Measurements from ENCODE around the gene SYTL3. TPM values are rescaled to one million over a fixed set of nuclear protein-coding genes. Genes with fewer than 3 reads are reported as not detected.

The SYTL3 gene
- total RNA-seq, 1 donor from 2014 or later: 0.48 TPM

DNA sequence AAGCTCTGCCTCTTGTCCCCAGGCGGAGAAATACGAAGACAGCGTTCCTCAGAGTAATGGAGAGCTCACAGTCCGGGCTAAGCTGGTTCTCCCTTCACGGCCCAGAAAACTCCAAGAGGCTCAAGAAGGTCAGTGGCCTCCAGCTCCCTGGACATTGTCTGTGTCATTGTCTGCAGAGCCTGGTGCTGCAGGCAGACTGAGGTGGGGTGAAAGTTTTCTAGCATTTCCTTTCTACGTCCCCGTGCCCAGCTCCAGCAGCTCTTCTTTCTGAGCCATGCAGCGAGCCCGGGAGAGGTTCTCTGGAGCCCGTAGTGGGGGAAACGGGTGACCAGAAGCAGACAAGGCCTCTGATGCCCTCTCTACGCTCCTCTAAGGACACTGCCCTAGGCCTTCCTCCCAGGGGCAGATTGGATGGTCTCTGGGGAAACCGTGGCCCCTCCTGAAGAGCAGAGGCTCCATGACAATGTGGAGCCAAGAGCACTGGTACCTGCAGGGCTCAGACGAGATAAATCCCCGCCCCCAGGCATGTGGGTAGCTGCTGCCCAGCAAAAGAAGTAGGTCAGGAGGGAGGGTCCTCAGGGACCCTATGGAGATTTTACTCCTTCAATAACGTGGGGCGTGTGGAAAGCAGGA, 110.9 kb downstream of the SYTL3 start:
- TF ChIP-seq, protein P1, sequence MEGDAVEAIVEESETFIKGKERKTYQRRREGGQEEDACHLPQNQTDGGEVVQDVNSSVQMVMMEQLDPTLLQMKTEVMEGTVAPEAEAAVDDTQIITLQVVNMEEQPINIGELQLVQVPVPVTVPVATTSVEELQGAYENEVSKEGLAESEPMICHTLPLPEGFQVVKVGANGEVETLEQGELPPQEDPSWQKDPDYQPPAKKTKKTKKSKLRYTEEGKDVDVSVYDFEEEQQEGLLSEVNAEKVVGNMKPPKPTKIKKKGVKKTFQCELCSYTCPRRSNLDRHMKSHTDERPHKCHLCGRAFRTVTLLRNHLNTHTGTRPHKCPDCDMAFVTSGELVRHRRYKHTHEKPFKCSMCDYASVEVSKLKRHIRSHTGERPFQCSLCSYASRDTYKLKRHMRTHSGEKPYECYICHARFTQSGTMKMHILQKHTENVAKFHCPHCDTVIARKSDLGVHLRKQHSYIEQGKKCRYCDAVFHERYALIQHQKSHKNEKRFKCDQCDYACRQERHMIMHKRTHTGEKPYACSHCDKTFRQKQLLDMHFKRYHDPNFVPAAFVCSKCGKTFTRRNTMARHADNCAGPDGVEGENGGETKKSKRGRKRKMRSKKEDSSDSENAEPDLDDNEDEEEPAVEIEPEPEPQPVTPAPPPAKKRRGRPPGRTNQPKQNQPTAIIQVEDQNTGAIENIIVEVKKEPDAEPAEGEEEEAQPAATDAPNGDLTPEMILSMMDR (IDR thresholded peaks at IDR 0.05): no peak
- no peaks in the 10 kb centered on the region for H3K9me3 Mint-ChIP-seq (ENCODE audit: unreplicated experiment)
- no peak for DNase-seq (ENCODE audit: extremely low spot score, unreplicated experiment)
- peaks cover 6% of the 10 kb centered on the region for H3K36me3 Mint-ChIP-seq (ENCODE audit: unreplicated experiment)
- H3K27ac Mint-ChIP-seq (ENCODE audit: unreplicated experiment): no peak overlapping the region
- H3K4me3 Mint-ChIP-seq (ENCODE audit: unreplicated experiment): no peak overlapping the region
- H3K4me1 Mint-ChIP-seq (ENCODE audit: unreplicated experiment): peaks cover 8% of the 10 kb centered on the region
- H3K27me3 Mint-ChIP-seq (ENCODE audit: unreplicated experiment): peaks cover 2% of the 10 kb centered on the region

DNA sequence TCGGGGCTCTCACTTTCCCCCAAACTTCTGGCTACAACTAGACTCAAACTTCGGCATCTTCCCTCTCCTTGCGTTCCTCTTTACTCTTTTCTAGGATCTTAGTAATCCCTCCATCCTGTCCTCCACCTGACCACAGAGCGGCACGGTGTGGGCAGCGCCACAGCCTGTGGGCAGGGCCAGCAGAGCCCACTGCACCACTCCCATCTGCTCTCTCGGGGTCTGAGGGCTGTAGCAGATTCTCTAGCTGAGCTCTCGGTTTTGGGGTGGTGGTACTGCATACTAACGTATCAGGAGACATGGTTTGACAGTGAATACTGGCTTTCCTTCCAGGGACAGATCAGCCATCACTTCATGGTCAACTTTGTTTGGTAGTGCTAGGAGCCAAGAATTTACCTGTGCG, 111.9 kb downstream of the SYTL3 start:
- DNase-seq (ENCODE audit: extremely low spot score, unreplicated experiment): no peak
- TF ChIP-seq, protein P1 (IDR thresholded peaks at IDR 0.05): no peak
- Mint-ChIP-seq H3K36me3 (ENCODE audit: unreplicated experiment) (peaks cover 11% of the 10 kb centered on the region), H3K9me3 (ENCODE audit: unreplicated experiment) (no peaks in the 10 kb centered on the region), H3K4me1 (ENCODE audit: unreplicated experiment) (peaks cover 5% of the 10 kb centered on the region), H3K4me3 (ENCODE audit: unreplicated experiment) (no peak overlapping the region), H3K27ac (ENCODE audit: unreplicated experiment) (no peak overlapping the region), H3K27me3 (ENCODE audit: unreplicated experiment) (peaks cover 2% of the 10 kb centered on the region)

DNA sequence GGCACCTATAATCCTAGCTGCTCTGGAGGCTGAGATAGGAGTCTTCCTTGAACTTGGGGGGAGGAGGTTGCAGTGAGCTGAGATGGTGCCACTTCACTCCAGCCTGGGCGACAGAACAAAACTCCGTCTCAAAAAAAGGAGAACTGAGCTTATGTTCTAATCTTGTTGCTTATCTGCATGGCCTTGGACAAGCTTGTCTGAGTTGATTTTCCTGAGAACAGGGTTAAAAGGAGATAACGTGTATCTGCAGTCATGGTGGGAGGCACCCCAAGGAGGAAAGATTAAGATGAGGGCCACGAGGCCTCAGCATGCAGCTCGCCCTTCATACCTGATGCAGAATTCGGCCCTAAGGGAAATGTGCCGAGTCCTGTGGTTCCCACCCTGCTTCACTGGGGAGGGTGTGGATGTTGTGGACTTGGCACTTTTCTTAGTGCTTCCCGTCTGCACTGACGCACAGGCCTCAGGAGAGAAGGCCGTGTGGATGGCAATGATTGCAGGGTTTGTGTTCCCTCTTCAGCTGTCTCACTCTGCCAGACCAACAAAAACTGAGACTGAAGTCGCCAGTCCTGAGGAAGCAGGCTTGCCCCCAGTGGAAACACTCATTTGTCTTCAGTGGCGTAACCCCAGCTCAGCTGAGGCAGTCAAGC, 113.1 kb downstream of the SYTL3 start:
- Mint-ChIP-seq H3K36me3 (ENCODE audit: unreplicated experiment) (peaks cover 15% of the 10 kb centered on the region), H3K4me1 (ENCODE audit: unreplicated experiment) (peaks cover 3% of the 10 kb centered on the region), H3K4me3 (ENCODE audit: unreplicated experiment) (no peak overlapping the region), H3K27ac (ENCODE audit: unreplicated experiment) (no peak overlapping the region), H3K9me3 (ENCODE audit: unreplicated experiment) (no peaks in the 10 kb centered on the region), H3K27me3 (ENCODE audit: unreplicated experiment) (no peaks in the 10 kb centered on the region)
- TF ChIP-seq, protein P1 (IDR thresholded peaks at IDR 0.05): no peak
- no peak for DNase-seq (ENCODE audit: extremely low spot score, unreplicated experiment)

DNA sequence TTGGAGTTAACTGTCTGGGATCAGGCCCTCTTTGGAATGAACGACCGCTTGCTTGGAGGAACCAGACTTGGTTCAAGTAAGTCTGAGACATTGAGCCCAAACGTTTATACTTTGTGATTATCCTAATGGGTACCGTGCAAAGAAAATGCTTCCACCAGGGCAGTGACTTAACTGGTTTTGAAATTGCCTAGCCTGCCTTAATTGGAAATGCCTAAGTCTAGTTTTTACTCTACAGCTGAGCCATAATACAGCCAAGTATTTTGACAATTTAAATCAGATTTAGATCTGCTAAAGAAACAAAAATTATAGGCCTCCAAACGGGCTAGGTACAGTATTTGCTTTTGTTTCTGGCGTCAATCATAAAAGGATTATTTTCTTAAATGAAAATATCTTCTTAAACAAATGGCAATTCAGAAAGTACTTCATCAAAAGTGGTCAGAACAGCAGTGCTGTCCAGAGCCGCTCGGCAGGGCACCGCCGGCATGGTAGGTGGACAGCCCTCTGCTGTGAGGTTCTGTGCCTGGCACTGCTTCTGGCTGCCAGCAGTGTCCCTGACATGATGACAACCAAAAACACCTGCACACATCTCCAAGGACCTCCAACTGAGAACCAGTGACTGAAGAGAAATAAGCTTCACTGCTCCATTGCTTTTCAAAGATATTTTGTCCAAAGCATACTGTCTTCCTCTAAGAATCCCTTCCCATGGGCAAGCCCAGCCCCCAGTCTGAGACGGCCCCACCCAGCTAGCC, 113.8 kb downstream of the SYTL3 start:
- Mint-ChIP-seq H3K36me3 (ENCODE audit: unreplicated experiment) (peaks cover 20% of the 10 kb centered on the region), H3K4me3 (ENCODE audit: unreplicated experiment) (no peak overlapping the region), H3K27ac (ENCODE audit: unreplicated experiment) (no peak overlapping the region), H3K27me3 (ENCODE audit: unreplicated experiment) (no peaks in the 10 kb centered on the region), H3K4me1 (ENCODE audit: unreplicated experiment) (peaks cover 3% of the 10 kb centered on the region), H3K9me3 (ENCODE audit: unreplicated experiment) (no peaks in the 10 kb centered on the region)
- no peak for DNase-seq (ENCODE audit: extremely low spot score, unreplicated experiment)
- TF ChIP-seq, protein P1 (IDR thresholded peaks at IDR 0.05): no peak

All from osteocyte (in vitro differentiated cells).